AG09309 (cell line): ENCODE data around the gene SGSM2.
"Not testable (repeated sequence)": the region's sequence is repeated elsewhere in the genome, so short reads cannot be mapped to it uniquely, and the experiment has no call there.

Experiments used
- DNase-seq: peaks from one replicate; pipeline ENCODE4 v3.0.0-alpha.2; 2010; ENCODE audit warnings: low read depth
- H3K4me3 ChIP-seq: 2 replicates; pipeline ENCODE4 v1.5.1; 2011; ENCODE audit warnings: mild to moderate bottlenecking, low read depth, low read length, moderate library complexity; ENCODE audit not compliant: control insufficient read depth
- CTCF ChIP-seq: IDR thresholded peaks from 2 replicates; pipeline ENCODE4 v1.5.1; 2011; ENCODE audit warnings: mild to moderate bottlenecking, low read depth, low read length, inconsistent platforms; ENCODE audit not compliant: insufficient read depth, control insufficient read depth; ENCODE audit errors: missing control alignments

The SGSM2 gene

GRCh38 chr17:2299756-2300155 is 37.5 kb upstream of the SGSM2 start:
- no peak for DNase-seq
- H3K4me3 ChIP-seq, result no peak overlapping the region
- no peak for TF ChIP-seq CTCF

GRCh38 chr17:2302778-2303203 is 34.5 kb upstream of the SGSM2 start:
- H3K4me3 ChIP-seq, result peak overlapping the region; percentile 84
- no peak for DNase-seq
- TF ChIP-seq CTCF, result no peak

- no peak for TF ChIP-seq CTCF
- H3K4me3 ChIP-seq, result peak within 1 kb of the TSS; percentile 84
- DNase-seq, result peak; percentile 25
These were observed 33.8 kb upstream of the SGSM2 start, which contains the start of the genes SMG6 and SRR for GRCh38 chr17:2303204-2304188. Gene SMG6 (minus strand): TSS chr17:2303785. CDS start chr17:2303720, 65 bp downstream. Gene SRR (plus strand): TSS chr17:2303950. CDS start chr17:2315561, 11,611 bp downstream.

GRCh38 chr17:2304931-2305330 is 32.4 kb upstream of the SGSM2 start:
- no peak for TF ChIP-seq CTCF
- H3K4me3 ChIP-seq, result no peak overlapping the region
- no peak for DNase-seq

GRCh38 chr17:2309338-2310154 is 27.8 kb upstream of the SGSM2 start:
- no peak for TF ChIP-seq CTCF
- no peak overlapping the region for H3K4me3 ChIP-seq
- DNase-seq, result no peak

GRCh38 chr17:2312736-2313135 is 24.6 kb upstream of the SGSM2 start:
- no peak for DNase-seq
- no peak overlapping the region for H3K4me3 ChIP-seq
- TF ChIP-seq CTCF, result no peak

- DNase-seq, H3K4me3 ChIP-seq: not testable (repeated sequence)
These were observed 20.4 kb upstream of the SGSM2 start for GRCh38 chr17:2316916-2317205.
